Measurements from ENCODE around the gene FEZF2.

Gene FEZF2

DNA sequence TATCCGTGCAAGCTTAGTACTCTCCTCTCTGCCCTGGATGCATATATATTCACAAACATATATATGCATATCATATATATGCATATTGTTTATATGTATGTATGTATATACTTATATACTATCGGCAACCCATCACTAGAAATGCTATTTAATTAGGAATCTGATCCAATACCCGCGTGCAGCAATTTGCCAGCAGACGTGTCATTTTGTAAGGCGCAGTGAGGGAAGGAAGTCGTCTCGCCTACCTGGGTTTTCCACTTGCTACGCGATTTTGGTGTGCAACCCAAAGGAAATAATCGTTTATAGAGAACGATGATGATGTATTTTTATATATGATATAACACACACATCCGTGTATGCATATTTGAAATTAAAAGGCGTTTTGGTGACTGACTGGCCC lies 5.6 kb upstream of the FEZF2 start:
- no peak overlapping the region for H3K27ac Mint-ChIP-seq
- H3K4me1 Mint-ChIP-seq (ENCODE audit: low read depth in 2 of 2): peaks cover 0 to 1% of the 10 kb centered on the region in 2 donors
- no peak overlapping the region for H3K4me3 Mint-ChIP-seq
- H3K27me3 Mint-ChIP-seq: peaks cover 46 to 73% of the 10 kb centered on the region in 2 donors
- DNase-seq (no peak), ATAC-seq (replicated peaks) (no peak)
- no peaks in the 10 kb centered on the region for H3K36me3 Mint-ChIP-seq (ENCODE audit: insufficient read depth)
- H3K9me3 Mint-ChIP-seq: peaks cover 0 to 5% of the 10 kb centered on the region in 2 donors

DNA sequence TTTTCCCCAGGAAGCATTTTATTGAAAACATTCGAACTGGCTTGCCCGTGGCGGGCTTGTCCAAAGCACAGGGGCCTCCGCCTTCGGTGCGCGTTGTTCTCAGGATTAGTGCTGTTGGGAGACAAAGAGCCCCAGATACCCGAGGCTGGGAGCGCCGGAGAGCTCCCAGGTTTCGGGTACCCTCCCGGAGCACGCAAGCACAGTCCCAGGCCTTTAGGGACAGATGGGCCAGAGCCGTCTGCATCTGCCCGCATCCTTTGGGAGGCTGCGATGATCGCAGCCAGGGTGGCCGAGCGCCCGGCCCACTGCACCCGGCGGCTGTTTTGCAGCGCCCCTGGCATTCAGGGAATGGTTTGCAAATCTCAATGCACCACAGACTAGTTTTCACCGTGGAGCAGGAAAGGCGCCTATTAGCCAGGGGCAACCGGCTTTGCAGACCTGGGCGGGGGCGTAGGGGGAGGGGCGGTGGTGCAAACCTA lies 5.0 kb upstream of the FEZF2 start:
- H3K4me3 Mint-ChIP-seq: no peak overlapping the region
- H3K9me3 Mint-ChIP-seq: peaks cover 0 to 5% of the 10 kb centered on the region in 2 donors
- H3K27ac Mint-ChIP-seq: no peak overlapping the region
- DNase-seq (no peak), ATAC-seq (replicated peaks) (no peak)
- no peaks in the 10 kb centered on the region for H3K36me3 Mint-ChIP-seq (ENCODE audit: insufficient read depth)
- peaks cover 0 to 1% of the 10 kb centered on the region in 2 donors for H3K4me1 Mint-ChIP-seq (ENCODE audit: low read depth in 2 of 2)
- peaks cover 48 to 78% of the 10 kb centered on the region in 2 donors for H3K27me3 Mint-ChIP-seq

DNA sequence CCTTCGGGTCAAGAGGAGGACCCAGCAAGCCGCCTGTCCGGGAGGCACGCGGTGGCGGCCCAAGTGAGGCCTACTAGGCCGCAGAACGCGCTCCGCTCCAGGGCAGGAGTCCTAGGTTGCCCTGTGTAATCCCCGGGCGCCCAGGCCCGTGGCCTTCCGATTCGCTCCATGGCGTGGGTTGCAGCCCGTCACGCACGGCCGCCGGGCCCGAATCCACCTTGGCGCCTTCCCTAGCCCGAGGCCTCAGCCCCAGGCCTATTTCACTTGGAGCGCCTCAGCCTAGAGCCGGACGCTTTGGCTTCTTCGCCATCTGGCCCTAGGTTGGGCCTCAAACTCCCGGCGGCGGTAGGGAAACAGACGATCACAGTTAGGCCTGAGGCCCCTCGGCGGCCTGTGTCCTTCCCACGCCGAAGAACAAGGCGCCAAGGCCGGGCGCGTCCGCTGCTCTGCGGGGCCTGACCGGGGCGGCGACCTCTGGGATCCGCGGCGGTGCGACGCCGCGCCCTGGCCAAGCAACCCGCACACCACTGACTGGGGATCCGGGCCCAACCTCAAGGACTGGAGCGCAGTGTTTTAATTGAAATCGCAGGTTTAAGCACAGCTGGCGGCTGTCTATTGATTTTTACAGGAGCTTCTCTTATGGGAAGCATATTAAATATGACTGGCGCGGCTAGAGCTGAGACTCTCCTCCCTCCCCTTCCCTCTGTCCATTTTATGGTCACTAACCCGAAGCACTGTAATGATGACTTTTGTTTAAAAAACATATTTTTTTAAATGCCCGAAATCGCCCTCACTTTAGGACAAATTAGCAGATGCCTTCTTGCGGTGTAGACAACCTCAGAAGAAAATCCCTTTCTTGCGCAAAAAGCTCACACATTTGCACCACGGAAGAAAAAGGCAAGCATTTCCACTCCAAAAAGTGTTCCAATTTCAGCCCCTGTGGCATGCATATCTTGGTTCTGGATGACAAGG lies 3.8 kb upstream of the FEZF2 start:
- Mint-ChIP-seq H3K27ac (no peak overlapping the region), H3K36me3 (ENCODE audit: insufficient read depth) (no peaks in the 10 kb centered on the region), H3K9me3 (peaks cover 0 to 5% of the 10 kb centered on the region in 2 donors), H3K4me1 (ENCODE audit: low read depth in 2 of 2) (peaks cover 0 to 1% of the 10 kb centered on the region in 2 donors), H3K27me3 (peaks cover 48 to 87% of the 10 kb centered on the region in 2 donors), H3K4me3 (no peak overlapping the region)
- no peak for DNase-seq
- ATAC-seq (replicated peaks): no peak

DNA sequence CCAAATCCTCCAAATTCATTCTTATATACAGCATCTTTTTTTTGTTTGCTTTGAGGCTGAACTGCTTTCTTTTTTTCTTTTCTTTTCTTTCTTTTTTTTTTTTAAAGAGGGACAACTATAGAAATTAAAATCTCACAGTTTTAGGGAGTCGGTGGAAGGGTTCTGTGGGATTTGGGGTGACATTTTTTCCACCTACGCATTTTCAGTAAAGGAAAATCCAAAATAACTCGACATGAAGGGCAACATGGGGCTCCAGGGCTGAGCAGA lies 3.0 kb upstream of the FEZF2 start:
- peaks cover 50 to 93% of the 10 kb centered on the region in 2 donors for H3K27me3 Mint-ChIP-seq
- peaks cover 0 to 1% of the 10 kb centered on the region in 2 donors for H3K4me1 Mint-ChIP-seq (ENCODE audit: low read depth in 2 of 2)
- ATAC-seq (replicated peaks): no peak
- H3K36me3 Mint-ChIP-seq (ENCODE audit: insufficient read depth): no peaks in the 10 kb centered on the region
- peaks cover 0 to 5% of the 10 kb centered on the region in 2 donors for H3K9me3 Mint-ChIP-seq
- H3K4me3 Mint-ChIP-seq: no peak overlapping the region
- no peak overlapping the region for H3K27ac Mint-ChIP-seq
- no peak for DNase-seq

DNA sequence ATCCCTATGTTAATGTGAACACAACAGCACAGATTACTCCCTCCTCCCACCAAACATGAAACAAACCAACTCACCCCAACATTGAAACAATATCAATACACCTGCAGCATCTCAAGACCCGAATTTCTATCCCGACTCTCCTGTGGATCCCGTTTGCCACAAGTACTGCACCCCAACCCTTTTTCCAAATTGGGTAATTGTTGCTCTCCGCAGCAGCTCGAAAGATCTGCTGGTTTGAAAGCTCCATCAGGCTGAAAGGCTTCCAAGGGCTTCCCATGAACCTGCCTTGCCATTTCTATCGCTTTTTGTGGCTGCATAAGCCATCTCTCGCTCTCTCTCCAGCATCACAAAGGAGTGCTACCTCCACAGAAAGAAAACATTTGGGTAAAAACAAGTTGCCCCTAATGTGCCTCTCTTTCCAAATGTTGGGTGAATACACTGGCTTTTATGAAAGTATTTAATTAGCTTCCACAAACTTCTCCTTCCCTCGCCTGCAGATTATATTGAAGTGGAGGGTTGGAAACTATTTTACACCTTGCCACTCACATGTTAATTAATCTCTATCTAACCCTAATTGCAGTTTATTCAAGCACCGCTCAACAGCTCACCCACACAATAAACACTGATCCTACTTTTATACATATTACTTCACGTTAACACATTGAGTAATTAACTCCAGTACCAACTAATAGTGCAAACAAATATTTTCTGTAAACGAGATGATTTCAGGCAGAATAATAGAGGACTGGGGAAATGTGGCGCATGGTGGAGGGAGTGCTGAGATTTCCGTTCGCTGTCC lies 2.5 kb upstream of the FEZF2 start:
- ATAC-seq (replicated peaks): no peak
- Mint-ChIP-seq H3K4me3 (no peak overlapping the region), H3K27me3 (peaks cover 55 to 93% of the 10 kb centered on the region in 2 donors), H3K9me3 (peaks cover 0 to 5% of the 10 kb centered on the region in 2 donors), H3K4me1 (ENCODE audit: low read depth in 2 of 2) (peaks cover 0 to 1% of the 10 kb centered on the region in 2 donors), H3K36me3 (ENCODE audit: insufficient read depth) (no peaks in the 10 kb centered on the region), H3K27ac (no peak overlapping the region)
- no peak for DNase-seq

DNA sequence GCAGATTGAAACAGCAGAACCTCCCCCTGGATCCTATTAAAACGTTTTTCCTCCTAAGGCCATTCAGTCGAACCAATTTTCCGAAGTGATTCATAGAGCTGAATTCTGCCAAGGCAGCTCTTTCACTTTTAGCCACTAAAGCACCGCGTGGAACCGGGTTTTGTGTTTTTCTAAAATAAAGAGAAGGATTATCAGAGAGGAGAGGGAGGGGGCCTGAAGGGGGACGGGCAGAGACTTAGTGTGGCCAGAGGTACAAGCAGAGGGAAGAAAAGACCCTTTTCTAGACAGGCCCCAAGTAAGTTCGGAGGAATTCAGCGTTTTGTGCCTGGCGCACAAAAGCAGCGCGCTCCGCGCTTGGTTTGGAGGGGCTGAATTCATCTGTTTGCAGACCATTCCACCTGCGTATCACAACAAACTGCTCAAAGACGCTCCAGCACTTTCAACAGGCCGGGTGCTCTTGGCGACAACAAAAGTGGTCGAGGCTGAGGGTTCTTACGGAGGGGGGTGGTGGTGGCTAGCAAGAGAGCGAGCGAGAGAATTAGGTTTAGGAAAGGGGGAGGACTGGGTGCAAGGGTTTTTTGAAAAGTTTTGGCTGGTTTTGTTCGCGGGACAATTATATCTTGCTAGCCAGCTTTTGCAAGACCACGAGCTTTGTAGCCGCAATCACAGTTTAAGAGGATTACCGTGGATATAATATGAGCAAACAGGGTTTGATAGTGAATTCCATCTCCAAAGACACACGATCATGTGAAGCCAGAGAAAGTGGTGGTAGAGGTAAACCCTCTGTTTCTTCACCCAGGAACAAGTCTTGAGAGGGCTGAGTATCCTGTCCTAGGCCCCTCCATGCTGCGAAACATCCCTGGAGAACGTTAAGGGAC lies 1.2 kb upstream of the FEZF2 start:
- peaks cover 1 to 5% of the 10 kb centered on the region in 2 donors for H3K9me3 Mint-ChIP-seq
- ATAC-seq (replicated peaks): no peak

DNA sequence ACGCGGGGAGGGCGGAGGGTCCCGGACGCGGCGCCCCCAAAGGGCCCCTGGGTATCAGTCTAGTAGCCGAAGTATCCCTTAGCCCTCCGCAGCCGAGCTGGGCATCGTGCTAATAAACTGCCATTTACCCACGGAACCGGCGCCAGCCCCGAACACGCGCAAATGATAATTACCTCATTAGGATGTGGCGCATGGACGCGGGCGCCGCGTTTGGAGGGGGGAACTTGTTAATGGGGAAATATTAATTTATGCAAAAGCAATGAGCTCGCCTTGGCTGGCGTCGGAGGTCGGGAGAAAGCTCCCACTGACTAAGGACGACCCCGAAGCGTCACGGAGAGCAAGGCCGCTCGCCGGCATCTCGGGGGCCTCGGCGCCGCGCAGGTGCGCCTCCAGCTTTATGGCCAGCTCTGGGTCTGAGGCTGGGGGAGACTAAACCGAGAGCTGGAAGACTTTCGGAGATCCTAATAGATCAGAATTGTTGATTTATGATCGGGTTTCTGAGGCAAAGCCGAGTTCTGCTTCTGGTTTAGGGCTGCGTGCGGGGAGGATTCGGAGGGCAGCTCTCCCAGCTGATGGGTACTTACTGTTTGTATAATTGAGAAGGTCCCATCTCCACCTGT lies 474 bp upstream of the FEZF2 start:
- Mint-ChIP-seq H3K4me3 (no peak overlapping the region), H3K36me3 (ENCODE audit: insufficient read depth) (no peaks in the 10 kb centered on the region), H3K4me1 (ENCODE audit: low read depth in 2 of 2) (peaks cover 0 to 1% of the 10 kb centered on the region in 2 donors), H3K27ac (no peak overlapping the region), H3K27me3 (peaks cover 64 to 94% of the 10 kb centered on the region in 2 donors), H3K9me3 (peaks cover 1 to 5% of the 10 kb centered on the region in 2 donors)
- DNase-seq (no peak), ATAC-seq (replicated peaks) (no peak)

More for the DNA sequence above, 1.2 kb upstream of the FEZF2 start:
- Mint-ChIP-seq H3K4me1 (ENCODE audit: low read depth in 2 of 2) (peaks cover 0 to 1% of the 10 kb centered on the region in 2 donors), H3K4me3 (no peak overlapping the region), H3K27me3 (peaks cover 61 to 93% of the 10 kb centered on the region in 2 donors), H3K27ac (no peak overlapping the region), H3K36me3 (ENCODE audit: insufficient read depth) (no peaks in the 10 kb centered on the region)
- DNase-seq: no peak

DNA sequence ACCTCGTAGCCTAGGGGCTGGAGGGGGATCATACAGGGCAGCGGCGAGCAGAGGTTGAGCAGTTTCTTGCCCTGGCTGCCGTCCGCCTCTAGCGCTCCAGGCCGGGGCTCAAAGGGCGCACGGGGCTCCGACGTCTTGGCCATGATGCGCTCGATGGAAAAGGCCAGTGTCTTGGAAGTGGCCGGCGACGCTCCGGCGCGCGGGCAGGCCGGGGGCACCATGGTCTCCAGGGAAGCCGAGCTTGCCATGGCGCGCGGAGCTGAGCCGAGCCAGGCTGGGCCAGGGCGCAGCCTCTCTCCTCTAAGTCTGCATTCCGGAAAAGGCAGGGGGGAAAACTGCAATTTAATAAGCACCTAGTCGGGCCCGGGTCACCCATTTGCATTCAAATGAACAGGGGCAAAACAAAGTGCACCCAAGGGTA lies 719 bp downstream of the FEZF2 start:
- ATAC-seq (replicated peaks) (no peak), DNase-seq (no peak)
- H3K27ac Mint-ChIP-seq: no peak overlapping the region
- H3K4me3 Mint-ChIP-seq: no peak overlapping the region
- H3K4me1 Mint-ChIP-seq (ENCODE audit: low read depth in 2 of 2): peaks cover 0 to 1% of the 10 kb centered on the region in 2 donors
- H3K36me3 Mint-ChIP-seq (ENCODE audit: insufficient read depth): no peaks in the 10 kb centered on the region
- peaks cover 1 to 5% of the 10 kb centered on the region in 2 donors for H3K9me3 Mint-ChIP-seq
- peaks cover 68 to 97% of the 10 kb centered on the region in 2 donors for H3K27me3 Mint-ChIP-seq

DNA sequence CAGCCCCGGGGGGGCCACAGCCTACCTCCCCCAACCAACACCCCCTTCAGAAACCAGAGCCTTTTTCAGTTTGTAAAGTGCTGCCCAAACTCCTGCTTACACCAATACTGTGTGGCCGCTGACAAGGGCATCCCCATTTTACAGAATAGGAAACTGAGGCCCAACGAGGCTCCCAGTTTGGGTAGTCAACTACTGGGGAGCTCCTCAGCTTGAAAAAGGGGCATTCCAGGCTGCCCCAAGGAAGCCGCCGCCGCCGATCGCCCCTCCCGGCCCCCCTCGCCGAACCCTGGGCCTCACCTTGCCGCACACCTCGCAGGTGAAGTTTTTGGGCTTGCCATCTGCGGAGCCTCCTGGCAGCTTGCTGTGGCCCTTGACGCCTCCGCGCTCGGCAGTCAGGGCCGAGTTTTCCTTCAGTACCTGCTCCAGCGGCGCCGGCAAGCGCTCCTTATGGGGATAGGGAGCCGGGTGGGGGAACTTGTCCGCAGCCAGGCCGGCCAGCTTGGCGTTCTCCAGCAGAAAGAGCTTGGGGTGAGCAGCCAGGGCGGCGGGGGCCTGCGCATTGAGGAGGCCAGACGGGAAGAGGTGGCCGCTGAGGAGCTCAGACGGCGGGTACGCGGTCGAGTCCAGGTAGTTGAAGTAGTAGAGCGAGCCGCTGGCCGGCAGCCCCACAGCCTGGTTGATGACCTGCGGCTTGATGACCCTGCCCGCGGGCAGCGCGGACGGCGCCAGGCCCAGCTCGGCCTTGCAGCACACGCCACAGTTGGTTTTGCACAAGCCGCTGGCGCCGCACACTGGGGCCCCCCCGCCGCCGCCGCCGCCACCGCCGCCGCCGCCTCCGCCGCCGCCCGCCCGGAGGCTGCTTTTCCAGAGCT lies 1.4 kb downstream of the FEZF2 start:
- peaks cover 0 to 1% of the 10 kb centered on the region in 2 donors for H3K4me1 Mint-ChIP-seq (ENCODE audit: low read depth in 2 of 2)
- no peak for ATAC-seq (replicated peaks)
- no peaks in the 10 kb centered on the region for H3K36me3 Mint-ChIP-seq (ENCODE audit: insufficient read depth)
- DNase-seq: no peak
- H3K4me3 Mint-ChIP-seq: no peak overlapping the region
- peaks cover 72 to 97% of the 10 kb centered on the region in 2 donors for H3K27me3 Mint-ChIP-seq
- H3K27ac Mint-ChIP-seq: no peak overlapping the region
- peaks cover 1 to 5% of the 10 kb centered on the region in 2 donors for H3K9me3 Mint-ChIP-seq

DNA sequence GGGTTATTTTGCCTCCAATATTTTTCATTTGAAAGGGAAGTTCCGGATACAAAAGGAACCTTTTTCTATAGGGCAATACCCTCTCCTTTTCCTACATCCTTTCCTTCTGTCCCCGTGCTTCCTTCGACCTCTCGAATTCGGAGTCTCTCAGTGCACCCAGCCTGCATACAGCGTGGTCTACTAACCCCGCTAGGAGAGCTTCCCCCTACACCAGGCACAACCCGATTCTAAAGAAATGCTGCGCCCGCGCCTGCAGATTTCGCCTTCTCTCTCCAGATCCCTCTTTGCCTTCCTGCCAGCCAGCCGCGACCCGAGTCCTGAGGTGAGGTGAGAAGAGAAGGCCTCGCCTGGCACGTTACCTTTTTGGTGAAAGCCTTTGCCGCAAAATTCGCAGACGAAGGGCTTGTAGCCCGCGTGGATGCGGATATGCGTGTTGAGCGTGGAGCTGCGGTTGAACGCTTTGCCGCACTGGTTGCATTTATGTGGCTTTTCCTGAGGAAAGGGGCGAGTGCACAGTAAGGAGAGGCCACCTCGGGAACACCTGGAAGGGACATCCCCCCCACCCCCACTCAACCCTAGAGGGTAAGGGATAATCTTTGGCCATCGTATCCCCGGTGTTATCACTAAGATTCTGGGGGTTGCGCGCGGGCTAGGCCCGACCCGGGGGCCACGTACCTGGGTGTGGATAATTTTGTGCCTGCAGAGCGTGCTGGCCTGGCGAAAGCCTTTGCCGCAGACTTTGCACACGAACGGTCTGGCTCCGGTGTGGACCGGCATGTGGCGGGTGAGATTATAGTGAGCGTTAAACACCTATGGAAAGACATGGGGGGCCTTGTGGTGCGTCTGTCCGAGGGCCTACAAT lies 2.3 kb downstream of the FEZF2 start:
- H3K27me3 Mint-ChIP-seq: peaks cover 72 to 97% of the 10 kb centered on the region in 2 donors
- peaks cover 0 to 1% of the 10 kb centered on the region in 2 donors for H3K4me1 Mint-ChIP-seq (ENCODE audit: low read depth in 2 of 2)
- peaks cover 1 to 5% of the 10 kb centered on the region in 2 donors for H3K9me3 Mint-ChIP-seq
- H3K27ac Mint-ChIP-seq: no peak overlapping the region
- H3K4me3 Mint-ChIP-seq: no peak overlapping the region
- H3K36me3 Mint-ChIP-seq (ENCODE audit: insufficient read depth): no peaks in the 10 kb centered on the region
- no peak for ATAC-seq (replicated peaks)
- DNase-seq: no peak

DNA sequence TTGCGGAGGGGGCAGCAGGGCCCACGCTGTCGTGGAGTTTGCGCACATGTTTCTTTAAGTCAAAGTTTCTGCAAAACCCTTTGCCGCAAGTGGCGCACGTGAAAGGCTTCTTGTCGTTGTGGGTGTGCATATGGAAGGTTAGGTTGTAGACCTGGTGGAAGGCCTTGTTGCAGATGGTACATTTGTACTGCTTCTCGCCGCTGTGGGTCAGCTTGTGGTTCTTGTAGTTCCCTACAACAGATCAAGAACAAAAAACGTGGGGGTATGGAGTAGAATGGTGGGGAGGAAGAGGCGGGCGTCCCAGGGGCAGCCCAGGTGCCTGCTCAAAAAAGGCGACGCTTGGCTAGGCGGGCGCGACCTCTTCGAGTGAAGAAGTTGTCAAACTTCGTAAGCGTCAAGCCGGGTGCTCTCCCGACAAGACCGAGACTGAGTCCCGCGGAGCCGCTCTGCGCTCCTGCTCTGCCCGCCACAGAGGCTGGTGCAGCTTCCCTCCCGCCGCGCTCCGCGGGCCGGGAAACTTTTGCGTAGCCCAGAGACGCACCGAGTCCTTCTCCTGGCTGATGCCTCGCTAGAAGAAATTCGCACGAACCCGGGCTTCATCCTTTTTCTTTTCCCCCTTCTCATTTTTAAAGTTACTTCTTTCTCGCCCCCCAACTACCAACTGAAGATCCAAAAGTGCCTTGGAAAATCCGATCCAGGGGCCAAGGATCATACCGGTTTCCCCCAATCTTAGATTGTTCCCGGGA lies 3.1 kb downstream of the FEZF2 start:
- Mint-ChIP-seq H3K36me3 (ENCODE audit: insufficient read depth) (no peaks in the 10 kb centered on the region), H3K4me1 (ENCODE audit: low read depth in 2 of 2) (peaks cover 0 to 1% of the 10 kb centered on the region in 2 donors), H3K27me3 (peaks cover 72 to 97% of the 10 kb centered on the region in 2 donors), H3K9me3 (peaks cover 0 to 1% of the 10 kb centered on the region in 2 donors), H3K27ac (no peak overlapping the region), H3K4me3 (no peak overlapping the region)
- DNase-seq (no peak), ATAC-seq (replicated peaks) (no peak)
